OCI-LY3 (cell line): ENCODE measurements around the gene ST3GAL4.

Source experiments
- H2AFZ ChIP-seq: fragments of 200-600, 300-600 bp; shearing (Covaris generic); 2 replicates; pipeline ENCODE4 v1.6.0; 2014; ENCODE audit warnings: antibody characterized with exemption, low read depth, low read length
- H3K27ac ChIP-seq: fragments of 200-600, 300-600 bp; sonication (generic); 2 replicates; pipeline ENCODE4 v1.5.1; 2014; ENCODE audit warnings: mild to moderate bottlenecking, low read length, moderate library complexity, mixed read lengths
- H3K27me3 ChIP-seq: fragments of 200-600, 300-600 bp; sonication (generic); 2 replicates; pipeline ENCODE4 v1.6.1; 2014; ENCODE audit warnings: low read depth, low read length, mixed read lengths
- H3K36me3 ChIP-seq: fragments of 200-600, 300-600 bp; sonication (generic); replicated peaks from 2 replicates; pipeline ENCODE3; 2014; ENCODE audit warnings: low read depth, low read length, mixed read lengths
- H3K4me1 ChIP-seq: fragments of 300-600, 200-600 bp; sonication (generic); 2 replicates; pipeline ENCODE4 v1.6.1; 2014; ENCODE audit warnings: low read length, mixed read lengths
- H3K4me2 ChIP-seq: fragments of 200-600, 300-600 bp; sonication (generic); 2 replicates; pipeline ENCODE4 v1.6.1; 2014; ENCODE audit warnings: low read length, mixed read lengths
- H3K4me3 ChIP-seq: fragments of 300-600, 200-600 bp; sonication (generic); 2 replicates; pipeline ENCODE4 v1.5.1; 2014; ENCODE audit warnings: antibody characterized with exemption, mild to moderate bottlenecking, low read length, moderate library complexity
- H3K79me2 ChIP-seq: fragments of 300-600, 200-600 bp; shearing (Covaris generic); 2 replicates; pipeline ENCODE4 v1.6.1; 2014; ENCODE audit warnings: mild to moderate bottlenecking, low read length, mixed read lengths
- H3K9ac ChIP-seq: fragments of 300-600, 200-600 bp; shearing (Covaris generic); 2 replicates; pipeline ENCODE4 v1.6.0; 2014; ENCODE audit warnings: mild to moderate bottlenecking, low read length, moderate library complexity
- H3K9me3 ChIP-seq: fragments of 200-600, 300-600 bp; shearing (Covaris generic); 2 replicates; pipeline ENCODE4 v1.6.1; 2014; ENCODE audit warnings: low read length, mixed read lengths; ENCODE audit not compliant: insufficient read depth
- H4K20me1 ChIP-seq: fragments of 200-600, 300-600 bp; sonication (generic); 2 replicates; pipeline ENCODE4 v1.6.1; 2016; ENCODE audit warnings: low read length, mixed read lengths; ENCODE audit not compliant: insufficient read depth
- CTCF ChIP-seq: fragments of 200-600, 300-600 bp; sonication (generic); IDR thresholded peaks from 2 replicates; pipeline ENCODE4 v1.5.1; 2014; ENCODE audit warnings: antibody characterized with exemption, low read length, low read depth
- EZH2phosphoT487 ChIP-seq: fragments of 200-600 bp; shearing (Covaris generic); IDR thresholded peaks from 2 replicates; pipeline ENCODE4 v1.6.1; 2018; ENCODE audit warnings: antibody characterized with exemption, mixed run types, low read depth

ST3GAL4 gene

GRCh38 chr11:126410649-126411048 lies 55.2 kb downstream of the ST3GAL4 start:
- Histone ChIP-seq H3K27ac (no peak overlapping the region), H3K9me3 (no peaks in the 10 kb centered on the region), H3K4me1 (no peaks in the 10 kb centered on the region), H3K27me3 (no peaks in the 10 kb centered on the region), H3K79me2 (no peaks in the 10 kb centered on the region), H3K36me3 (no peaks in the 10 kb centered on the region), H2AFZ (no peak overlapping the region), H3K4me3 (no peak overlapping the region), H3K9ac (no peak overlapping the region), H4K20me1 (no peaks in the 10 kb centered on the region), H3K4me2 (no peak overlapping the region)
- TF ChIP-seq CTCF (no peak), EZH2phosphoT487 (no peak)

GRCh38 chr11:126411971-126412381 lies 56.5 kb downstream of the ST3GAL4 start:
- no peak for TF ChIP-seq EZH2phosphoT487
- peak; percentile 34 for TF ChIP-seq CTCF
- Histone ChIP-seq H3K4me2 (no peak overlapping the region), H3K9me3 (no peaks in the 10 kb centered on the region), H3K36me3 (no peaks in the 10 kb centered on the region), H3K27me3 (no peaks in the 10 kb centered on the region), H3K4me3 (no peak overlapping the region), H3K9ac (no peak overlapping the region), H2AFZ (no peak overlapping the region), H3K27ac (no peak overlapping the region), H3K4me1 (no peaks in the 10 kb centered on the region), H4K20me1 (no peaks in the 10 kb centered on the region), H3K79me2 (no peaks in the 10 kb centered on the region)

GRCh38 chr11:126413426-126413825 lies 57.9 kb downstream of the ST3GAL4 start:
- Histone ChIP-seq H3K4me1 (no peaks in the 10 kb centered on the region), H2AFZ (no peak overlapping the region), H3K27me3 (0 out of 2 replicates have a peak, but pooled peaks cover 4% of the 10 kb centered on the region), H3K9ac (no peak overlapping the region), H3K9me3 (no peaks in the 10 kb centered on the region), H3K27ac (no peak overlapping the region), H3K79me2 (no peaks in the 10 kb centered on the region), H4K20me1 (no peaks in the 10 kb centered on the region; the same call in 1 of the 2 replicates), H3K4me3 (no peak overlapping the region), H3K4me2 (no peak overlapping the region), H3K36me3 (no peaks in the 10 kb centered on the region)
- TF ChIP-seq EZH2phosphoT487 (no peak), CTCF (no peak)

- H3K9ac ChIP-seq = no peak overlapping the region
- H3K9me3 ChIP-seq = no peaks in the 10 kb centered on the region
- no peaks in the 10 kb centered on the region for H3K79me2 ChIP-seq
- H3K4me2 ChIP-seq = no peak overlapping the region
- no peaks in the 10 kb centered on the region; the same call in 1 of the 2 replicates for H4K20me1 ChIP-seq
- no peak overlapping the region for H3K4me3 ChIP-seq
- H3K4me1 ChIP-seq = no peaks in the 10 kb centered on the region
- no peaks in the 10 kb centered on the region for H3K36me3 ChIP-seq
- TF ChIP-seq CTCF = no peak
- TF ChIP-seq EZH2phosphoT487 = no peak
- H3K27me3 ChIP-seq = peaks cover 9% of the 10 kb centered on the region
- H2AFZ ChIP-seq = no peak overlapping the region
- H3K27ac ChIP-seq = no peak overlapping the region
These were observed 58.4 kb downstream of the ST3GAL4 start for GRCh38 chr11:126413843-126414405.
